ENCODE data around the gene NTM.

GRCh38 chr11:131756479-131757110 lies 386.2 kb downstream of the NTM start:
- no peak for TF ChIP-seq EZH2 (IDR thresholded peaks at IDR 0.05; ENCODE audit: insufficient read depth, poor library complexity, severe bottlenecking)
- TF ChIP-seq EZH2phosphoT487 (IDR thresholded peaks at IDR 0.05; ENCODE audit: insufficient read depth, low read depth) = no peak

All from GM23248 (cell line).